ENCODE measurements around the gene GRK3. TPM values are rescaled to one million over a fixed set of nuclear protein-coding genes. Genes with fewer than 3 reads are reported as not detected.

The GRK3 gene
- total RNA-seq, 1 donor from 2014 or later: 4.3 TPM

DNA sequence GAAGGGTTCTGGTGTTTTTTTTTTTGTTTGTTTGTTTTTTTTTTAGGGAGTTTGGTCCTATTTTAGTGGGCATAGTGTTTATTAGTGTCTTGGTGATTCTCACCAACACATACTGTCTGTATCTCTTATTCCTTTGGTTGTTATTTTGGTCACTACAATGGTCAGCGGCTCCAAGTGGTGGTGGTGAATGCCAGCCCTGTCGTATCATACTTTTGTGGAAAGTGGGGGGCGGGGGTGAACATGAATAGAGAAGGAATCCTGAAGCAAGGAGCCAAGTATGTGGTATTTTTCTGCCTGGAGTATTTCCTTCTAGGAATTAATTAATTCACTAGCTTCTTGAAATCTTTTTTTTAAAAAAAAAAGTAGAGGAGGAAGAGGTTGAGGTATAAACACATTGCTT, 79.6 kb downstream of the GRK3 start:
- ATAC-seq: peak; percentile 97

DNA sequence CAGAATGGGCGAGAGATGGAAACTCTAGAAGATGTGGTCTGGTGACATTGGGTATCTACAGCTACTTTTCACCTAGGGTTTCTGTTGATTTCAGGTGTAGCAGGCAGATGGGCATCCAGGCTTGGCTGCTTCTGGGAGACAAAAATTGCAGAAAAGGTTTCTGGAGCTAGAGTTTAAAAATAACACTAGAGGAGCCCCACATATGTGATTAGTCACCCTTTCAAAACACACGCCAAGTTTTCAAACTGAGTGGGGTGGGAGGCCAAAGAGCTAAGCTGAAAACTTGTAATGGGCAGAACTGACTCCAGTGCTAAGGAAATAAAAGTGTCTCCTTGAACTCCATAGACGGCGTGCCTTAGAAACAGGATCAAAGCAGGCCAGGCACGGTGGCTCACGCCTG, 80.8 kb downstream of the GRK3 start:
- no peak for ATAC-seq
- intact Hi-C loops (cut with micrococcal nuclease): no loop called here
- DNase-seq: no peak

More for the DNA sequence above, 79.6 kb downstream of the GRK3 start:
- peak; percentile 67 for DNase-seq
- intact Hi-C loops (cut with micrococcal nuclease): no loop called here

DNA sequence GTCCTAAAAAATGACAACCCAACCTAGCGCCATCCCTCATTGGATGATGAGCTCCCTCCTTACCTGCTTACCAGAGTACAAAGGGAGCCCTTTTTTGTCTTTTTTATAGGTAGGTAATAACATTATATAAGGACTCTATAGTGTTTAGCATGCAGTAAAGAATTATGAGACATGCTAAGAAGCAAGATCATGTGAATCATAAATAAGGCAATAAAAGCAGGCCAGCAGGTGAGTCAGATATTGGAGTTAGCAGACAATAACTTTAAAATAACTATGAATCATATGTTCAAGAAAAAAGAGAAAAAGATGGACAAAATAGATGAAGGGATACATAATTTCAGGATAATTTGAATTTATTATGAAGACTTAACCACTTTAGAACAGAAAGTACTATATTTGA, 81.5 kb downstream of the GRK3 start:
- ATAC-seq: no peak
- DNase-seq: no peak
- intact Hi-C loops (cut with micrococcal nuclease): no loop called here

DNA sequence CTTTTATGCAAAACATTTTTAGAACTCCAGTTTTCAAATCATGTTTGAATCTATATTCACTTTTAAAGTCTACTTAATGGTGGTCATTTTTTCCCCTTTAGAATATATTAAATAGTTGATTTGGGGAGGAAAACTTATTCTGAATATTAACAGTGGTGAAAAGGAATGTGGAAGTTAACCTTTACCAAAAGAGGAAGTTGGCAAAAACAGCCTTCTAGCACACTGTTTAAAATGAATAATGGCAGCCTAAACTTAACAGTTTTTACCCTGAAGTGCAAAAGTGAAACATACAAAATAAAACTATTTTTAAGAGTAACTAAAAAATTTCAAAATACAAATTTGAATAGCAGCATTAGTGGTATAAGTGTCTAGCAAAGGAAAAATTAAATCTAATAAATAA, 86.4 kb downstream of the GRK3 start:
- intact Hi-C loops (cut with micrococcal nuclease): no loop called here
- DNase-seq: no peak

DNA sequence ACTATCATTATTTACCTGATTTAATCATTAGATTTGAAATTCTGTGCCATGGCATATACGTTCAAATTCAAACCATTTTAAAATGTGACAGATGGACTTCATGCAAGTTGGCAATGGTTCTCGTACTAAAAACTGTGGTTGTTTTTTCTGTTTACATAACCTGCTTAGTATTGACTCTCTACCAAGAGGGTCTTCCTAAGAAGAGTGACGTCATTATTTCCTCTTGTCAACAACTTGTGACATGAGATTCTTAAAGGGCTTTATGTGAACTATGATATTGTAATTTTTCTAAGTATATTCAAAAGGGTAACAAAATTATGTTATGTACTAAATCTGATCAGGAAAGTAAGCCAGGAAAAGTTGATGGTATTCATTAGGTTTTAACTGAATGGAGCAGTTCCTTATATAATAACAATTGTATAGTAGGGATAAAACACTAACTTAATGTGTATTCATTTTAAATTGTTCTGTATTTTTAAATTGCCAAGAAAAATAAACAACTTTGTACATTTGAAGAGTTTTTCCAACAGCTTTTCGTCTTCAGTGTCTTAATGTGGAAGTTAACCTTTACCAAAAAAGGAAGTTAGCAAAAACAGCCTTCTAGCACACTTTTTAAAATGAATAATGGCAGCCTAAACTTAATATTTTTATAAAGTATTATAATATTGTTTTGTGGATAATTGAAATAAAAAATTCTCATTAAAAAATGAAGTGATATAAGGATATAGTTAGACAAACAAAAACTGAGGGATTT, 87.0 kb downstream of the GRK3 start:
- DNase-seq: no peak
- intact Hi-C loops (cut with micrococcal nuclease): no loop called here
- ATAC-seq: no peak

More for the DNA sequence above, 86.4 kb downstream of the GRK3 start:
- no peak for ATAC-seq

DNA sequence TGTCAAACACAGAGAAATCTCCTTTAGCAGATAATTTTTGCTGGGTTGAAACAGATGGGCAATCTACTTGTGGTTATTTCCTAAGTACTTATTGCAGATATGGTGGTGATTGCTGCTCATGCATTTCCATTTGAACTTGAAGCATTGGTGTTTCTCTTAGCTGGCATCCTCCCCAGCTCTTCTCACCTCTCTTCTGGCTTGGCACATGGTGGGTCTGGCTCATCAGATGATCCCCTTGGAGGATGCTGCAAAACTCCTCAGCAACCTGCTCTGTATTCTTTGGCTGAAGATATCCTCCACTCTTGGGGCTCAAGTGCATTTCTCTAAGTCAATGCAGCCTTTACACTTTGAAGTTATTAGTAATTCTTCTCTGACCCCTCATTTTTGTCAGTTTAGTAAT, 90.2 kb downstream of the GRK3 start:
- DNase-seq: no peak
- intact Hi-C loops (cut with micrococcal nuclease): no loop called here
- ATAC-seq: no peak

DNA sequence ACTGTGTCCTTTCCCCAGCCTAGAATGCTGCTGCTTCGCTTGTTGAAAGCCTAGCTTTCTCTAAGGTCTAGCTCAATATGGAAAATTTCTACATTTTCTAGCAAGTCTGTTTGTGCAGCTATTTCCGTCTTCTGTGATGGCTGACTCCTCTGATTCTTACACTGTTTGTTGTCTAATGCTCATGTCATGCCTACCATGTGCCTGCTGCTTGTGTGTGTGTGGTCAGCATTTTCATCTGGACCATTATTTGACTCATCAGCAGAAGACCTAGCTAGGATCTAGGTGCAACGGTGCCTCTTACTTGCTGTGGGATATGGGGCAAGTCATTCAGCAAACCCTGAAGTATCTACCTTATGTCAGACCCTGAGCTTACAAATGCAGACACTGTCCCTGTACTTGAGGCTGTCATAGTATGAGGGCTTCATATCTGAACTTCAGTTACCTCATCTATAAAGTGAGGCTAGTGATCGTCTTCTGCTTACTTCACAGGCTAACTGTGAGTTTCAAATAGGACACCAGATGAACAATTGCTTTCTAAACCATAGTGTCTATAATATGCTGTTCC, 91.0 kb downstream of the GRK3 start:
- DNase-seq: no peak
- intact Hi-C loops (cut with micrococcal nuclease): no loop called here

DNA sequence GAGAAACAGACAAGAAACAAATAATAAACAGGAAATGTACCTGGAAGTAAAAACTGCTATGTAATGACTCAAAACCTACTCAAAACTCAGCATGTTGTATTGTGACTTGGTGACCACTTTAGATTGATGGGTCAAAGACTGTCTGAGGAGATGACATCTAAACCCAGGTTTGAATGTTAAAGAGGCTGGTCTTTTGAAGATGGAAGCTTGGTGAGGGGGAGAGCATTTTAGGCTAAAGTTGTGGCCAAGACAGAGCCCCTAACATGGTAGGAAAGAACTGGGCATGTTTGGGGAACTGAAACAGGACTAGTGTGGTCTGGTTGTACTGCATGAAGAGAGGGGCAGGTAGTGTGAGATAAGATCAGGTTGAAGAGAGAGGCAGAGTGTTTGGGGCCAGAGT, 92.2 kb downstream of the GRK3 start:
- ATAC-seq: no peak
- DNase-seq: no peak
- intact Hi-C loops (cut with micrococcal nuclease): no loop called here

More for the DNA sequence above, 91.0 kb downstream of the GRK3 start:
- ATAC-seq: no peak

DNA sequence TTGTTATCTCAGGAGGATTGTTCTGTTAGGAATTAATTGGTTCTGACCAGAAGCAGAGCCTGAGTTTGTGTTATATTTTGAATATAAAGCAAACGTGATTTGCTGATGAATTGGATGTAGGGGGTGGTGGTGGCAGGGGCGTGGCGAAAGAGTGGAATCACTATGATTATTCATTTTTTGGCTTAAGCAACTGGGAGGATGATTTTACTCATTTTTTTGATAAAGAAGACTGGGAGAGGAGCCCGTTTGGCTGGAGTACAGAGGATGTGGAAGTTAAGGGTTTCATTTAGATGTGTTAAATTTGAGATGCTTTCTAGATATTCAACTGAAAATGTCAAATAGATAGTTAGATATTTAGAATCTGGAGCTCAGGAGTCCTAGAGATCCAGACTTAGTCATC, 94.2 kb downstream of the GRK3 start:
- no peak for DNase-seq
- intact Hi-C loops (cut with micrococcal nuclease): no loop called here

DNA sequence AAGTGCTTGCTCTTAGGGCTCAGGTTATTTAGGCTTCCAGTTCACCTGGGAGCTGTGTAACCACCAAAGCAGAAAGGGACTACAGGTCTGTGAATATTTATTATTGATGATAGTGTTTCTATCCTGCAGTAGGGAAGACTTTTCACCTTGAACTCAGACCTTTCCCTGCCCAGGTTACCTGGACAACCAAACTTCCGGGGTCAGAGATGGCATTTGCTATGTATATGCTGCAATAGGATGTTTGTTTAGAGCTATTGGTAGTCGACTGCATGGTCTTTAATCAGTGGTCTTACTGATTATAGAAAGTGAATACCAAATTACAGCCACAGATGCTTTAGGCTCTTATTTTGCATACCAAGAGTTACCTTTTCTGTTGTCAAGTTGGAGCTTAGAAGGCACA, 94.9 kb downstream of the GRK3 start:
- intact Hi-C loops (cut with micrococcal nuclease): no loop called here
- ATAC-seq (no peak), DNase-seq (no peak)

More for the DNA sequence above, 94.2 kb downstream of the GRK3 start:
- no peak for ATAC-seq

DNA sequence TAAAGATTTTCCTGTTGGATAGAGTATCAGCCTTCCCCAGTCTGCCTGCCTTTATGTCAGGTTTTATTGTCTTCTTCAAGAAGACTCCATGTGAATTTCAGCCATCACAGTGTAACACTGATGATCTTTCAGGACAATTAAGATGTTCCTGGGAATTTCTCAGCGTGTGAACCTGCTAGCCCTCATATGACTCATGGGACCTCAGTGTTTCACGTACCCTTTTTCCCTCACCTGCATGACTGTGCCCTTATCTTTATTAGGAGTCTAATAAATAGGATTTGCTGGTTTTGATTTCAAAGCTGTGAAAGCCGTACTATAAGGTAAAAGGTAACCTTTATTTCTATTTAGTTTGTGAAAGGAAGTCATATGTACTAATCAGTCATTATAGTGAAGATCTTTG, 95.9 kb downstream of the GRK3 start:
- intact Hi-C loops (cut with micrococcal nuclease): no loop called here
- ATAC-seq (no peak), DNase-seq (no peak)

DNA sequence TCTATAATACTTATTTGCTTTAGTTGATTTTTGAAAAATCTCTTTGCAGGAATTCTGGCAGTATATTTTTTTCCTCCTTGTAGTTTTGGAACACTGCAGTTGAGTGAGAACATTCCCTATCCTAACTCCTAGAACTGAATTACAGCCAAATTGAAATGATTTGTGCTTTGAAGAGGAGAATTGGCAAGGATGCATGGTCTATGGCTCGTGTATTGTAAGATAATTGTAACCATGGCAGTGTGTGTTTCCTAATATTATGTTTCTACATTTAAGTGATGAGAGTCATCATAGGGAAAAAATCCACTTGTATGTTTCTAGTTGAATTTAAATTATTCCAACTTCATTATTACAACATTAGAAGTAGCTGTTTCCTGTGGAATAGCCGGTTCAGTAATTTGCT, 96.6 kb downstream of the GRK3 start:
- DNase-seq: no peak
- peak; percentile 81 for ATAC-seq
- intact Hi-C loops (cut with micrococcal nuclease): no loop called here

DNA sequence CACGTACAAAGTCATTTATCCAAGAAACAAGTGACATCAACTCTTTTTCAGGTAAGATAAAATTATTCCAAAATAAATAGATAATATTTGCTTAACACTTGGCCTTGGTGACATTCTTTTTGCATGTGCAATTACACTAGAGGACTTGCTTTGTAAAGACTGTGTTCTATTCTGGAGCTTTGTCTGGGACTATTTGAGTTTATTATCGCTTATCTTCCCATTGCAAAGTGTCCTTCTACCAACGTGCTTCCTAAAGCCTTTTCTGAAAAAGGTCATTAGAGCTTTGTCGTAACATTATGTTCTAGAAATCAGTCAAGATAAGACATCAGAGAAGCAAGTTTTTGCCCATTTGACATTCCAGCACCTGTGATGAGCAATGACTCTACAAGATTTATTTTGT, 99.2 kb downstream of the GRK3 start:
- DNase-seq: no peak
- intact Hi-C loops (cut with micrococcal nuclease): no loop called here
- peak; percentile 54 for ATAC-seq

DNA sequence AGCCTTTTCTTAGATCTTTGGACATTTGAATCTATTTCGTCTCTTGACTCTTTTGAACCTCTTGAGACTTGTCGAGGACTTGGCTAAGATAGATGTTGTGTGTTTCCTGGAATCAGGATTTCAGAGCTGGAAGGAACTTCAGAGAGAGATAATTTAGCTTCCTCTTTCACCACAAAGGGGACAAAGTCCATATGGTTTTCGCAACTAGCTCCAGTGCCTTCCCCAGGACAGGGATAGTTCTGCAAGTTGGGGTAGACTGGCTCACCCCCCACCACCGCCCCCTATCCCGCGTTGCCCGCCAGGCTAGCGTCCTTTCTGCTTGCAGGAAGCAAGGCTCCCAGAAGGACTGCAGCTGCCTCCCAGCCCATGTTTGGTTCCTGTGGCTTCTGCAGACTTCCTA, 101.8 kb downstream of the GRK3 start:
- intact Hi-C loops (cut with micrococcal nuclease): no loop called here
- peak; percentile 64 for DNase-seq
- ATAC-seq: peak; percentile 70

DNA sequence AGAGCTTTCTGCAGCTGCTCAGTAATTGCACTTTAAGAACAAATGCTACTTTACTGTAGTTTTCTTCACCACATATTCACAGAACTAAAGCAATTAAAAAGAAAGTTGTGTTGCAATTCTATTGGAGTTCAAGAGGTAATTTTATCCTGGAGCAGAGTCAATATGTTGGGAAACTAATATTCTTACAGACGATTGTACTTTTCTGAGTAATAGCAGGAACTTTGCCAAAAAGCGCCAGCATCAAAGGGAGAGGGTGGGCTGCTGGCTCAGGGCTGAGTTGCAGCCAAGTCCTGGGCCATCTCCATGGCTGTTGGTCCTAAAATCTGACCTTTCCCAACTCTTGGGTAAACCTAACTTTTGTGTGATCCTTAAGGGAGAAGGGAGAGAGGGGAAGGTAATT, 104.0 kb downstream of the GRK3 start:
- DNase-seq: no peak
- ATAC-seq: no peak
- intact Hi-C loops (cut with micrococcal nuclease): no loop called here

DNA sequence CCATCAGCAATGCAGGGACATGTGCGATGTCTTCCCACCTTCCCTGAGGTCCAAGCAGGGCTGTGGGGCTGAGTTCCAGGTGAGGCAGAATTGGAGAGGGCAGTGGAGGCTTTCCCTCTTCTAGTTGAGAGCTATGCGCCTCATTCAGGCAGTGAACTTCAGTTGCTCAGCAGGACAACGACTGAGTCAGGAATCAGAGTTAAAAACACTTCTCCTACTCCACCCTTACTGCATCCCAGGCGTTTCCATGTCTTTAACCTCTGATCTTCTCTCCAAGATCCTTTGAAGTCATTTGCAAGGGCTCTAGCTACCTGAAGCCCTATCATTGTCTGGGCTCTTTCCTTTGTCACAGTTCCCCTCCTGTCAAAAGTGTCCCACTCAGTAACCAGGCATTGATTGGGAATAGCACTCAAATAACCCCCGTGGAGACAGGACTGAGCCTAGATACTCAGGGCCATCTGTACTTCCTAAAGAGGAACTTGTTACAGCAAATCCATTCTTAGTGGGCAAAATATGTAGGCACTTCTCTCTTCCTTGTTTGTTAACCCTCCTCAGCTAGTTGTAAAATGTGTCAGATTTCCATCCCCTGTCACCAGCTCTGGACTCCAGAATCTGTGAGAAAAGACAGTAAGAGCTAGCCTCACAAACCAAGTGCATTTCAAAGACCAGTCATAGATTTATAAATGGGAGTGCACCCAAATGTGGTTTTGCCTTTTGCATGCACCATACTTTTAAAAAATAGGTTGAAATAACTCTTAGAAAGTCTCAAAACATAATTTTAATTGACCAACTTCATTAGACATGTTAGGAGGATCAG, 105.0 kb downstream of the GRK3 start:
- intact Hi-C loops (cut with micrococcal nuclease): no loop called here
- DNase-seq: no peak
- ATAC-seq: peak; percentile 31

DNA sequence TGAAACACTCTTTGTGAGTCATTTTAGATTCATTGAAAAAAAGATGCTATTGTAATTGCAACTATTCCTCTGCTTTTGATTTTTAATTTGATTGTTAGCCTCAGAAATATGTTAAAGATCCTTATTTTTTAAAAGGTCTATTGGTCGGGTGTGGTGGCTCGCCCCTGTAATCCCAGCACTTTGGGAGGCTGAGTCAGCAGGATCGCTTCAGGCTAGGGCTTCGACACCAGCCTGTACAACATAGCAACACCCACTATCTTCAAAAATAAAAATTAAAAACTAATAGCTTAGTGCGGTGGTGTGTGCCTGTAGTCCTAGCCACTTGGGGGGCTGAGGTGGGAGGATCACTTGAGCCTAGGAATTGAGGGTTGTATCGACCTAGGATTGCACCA, 105.6 kb downstream of the GRK3 start:
- DNase-seq: no peak
- intact Hi-C loops (cut with micrococcal nuclease): no loop called here
- no peak for ATAC-seq

DNA sequence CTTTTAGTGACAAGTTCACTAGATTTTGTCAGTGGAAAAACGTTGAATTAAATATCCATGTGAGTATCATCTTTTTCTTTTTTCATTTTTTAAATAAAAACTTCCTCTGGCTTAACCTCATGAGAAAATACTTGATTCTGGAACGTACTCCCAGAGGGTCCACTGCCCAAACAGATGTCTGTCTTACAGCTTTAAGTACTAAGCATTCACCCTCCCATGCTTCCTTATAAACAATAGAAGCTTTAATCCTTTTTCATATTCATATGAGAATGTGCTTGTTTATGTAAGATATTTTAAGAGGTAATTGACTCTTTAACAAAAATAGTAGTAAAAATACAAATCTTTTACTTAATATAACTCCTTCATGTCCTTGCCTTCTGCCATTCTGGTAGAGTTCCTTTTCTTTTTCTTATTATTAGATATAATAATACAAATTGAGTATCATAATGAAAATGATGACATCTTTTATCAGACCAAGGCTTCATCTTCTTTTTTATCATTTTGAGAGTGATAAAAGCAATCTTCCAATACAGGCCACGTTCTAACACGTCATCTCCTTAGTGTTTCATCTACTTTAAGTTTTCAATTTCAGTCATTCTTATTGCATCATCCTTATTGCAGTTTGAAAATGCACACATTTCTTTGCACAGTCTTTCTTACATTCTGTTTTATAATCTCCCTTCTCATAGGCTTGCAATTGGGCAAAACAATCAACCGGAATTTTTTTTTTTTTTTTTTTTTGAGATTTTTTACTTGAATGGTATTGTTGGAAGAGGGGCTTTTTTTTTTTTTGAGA, 108.0 kb downstream of the GRK3 start:
- intact Hi-C loops (cut with micrococcal nuclease): no loop called here
- ATAC-seq (no peak), DNase-seq (no peak)

DNA sequence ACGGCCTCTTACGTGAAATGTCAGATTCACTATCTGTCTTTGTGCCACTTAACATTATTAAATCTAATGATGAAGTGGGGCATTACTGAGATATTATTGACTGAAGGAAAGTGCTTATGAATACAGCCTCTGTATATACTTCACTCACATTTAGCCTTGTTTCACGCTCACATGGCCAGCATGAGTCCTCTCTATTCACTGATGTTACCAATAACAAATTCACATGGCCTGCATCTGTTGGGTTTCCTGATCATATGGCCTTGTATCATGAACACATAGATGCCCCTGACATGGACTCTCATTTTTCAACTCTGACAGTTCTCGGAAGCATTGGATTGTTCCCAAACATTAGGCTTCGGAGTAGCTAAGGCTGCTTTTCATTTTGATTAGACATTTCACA, 109.2 kb downstream of the GRK3 start:
- intact Hi-C loops (cut with micrococcal nuclease): no loop called here

DNA sequence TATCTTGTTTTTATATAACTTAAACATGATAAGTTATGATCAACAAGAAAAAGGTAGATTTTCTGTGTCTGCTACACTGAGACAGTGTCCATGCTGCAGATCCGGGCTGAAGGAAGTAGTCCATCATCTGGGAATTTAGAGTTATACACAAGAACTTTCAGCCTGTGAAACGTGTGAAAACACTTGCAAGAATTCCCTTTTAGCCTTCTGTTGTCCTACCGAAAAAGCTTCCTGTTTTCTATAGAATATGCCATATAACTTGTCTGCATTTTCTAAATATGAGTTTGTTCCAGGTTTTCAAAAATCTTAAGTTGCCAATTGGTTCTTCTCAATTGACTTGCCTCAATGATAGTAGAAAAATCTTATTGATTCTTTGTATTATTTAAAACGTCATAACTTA, 113.2 kb downstream of the GRK3 start:
- ATAC-seq: no peak
- intact Hi-C loops (cut with micrococcal nuclease): no loop called here
- DNase-seq: no peak

More for the DNA sequence above, 109.2 kb downstream of the GRK3 start:
- no peak for ATAC-seq
- DNase-seq: no peak
